RWPE2 (cell line): Measurements from ENCODE around the gene ERMAP.

Source experiments
- ATAC-seq: fragments of 200-7000 bp; cut with Tn5 transposase; 3 replicates; pipeline ENCODE4 v1.9.1; 2021; ENCODE audit warnings: low read depth
- DNase-seq: peaks from one replicate; pipeline ENCODE4 v3.0.0-alpha.2; 2020; ENCODE audit warnings: low spot score
- H3K27ac ChIP-seq: fragments of 450-650 bp; 2 replicates; pipeline ENCODE4 v1.5.1; 2017; ENCODE audit warnings: mild to moderate bottlenecking; ENCODE audit not compliant: poor library complexity, severe bottlenecking
- H3K27me3 ChIP-seq: fragments of 250-450 bp; sonication (Bioruptor Pico); 2 replicates; pipeline ENCODE4 v1.5.1; 2021; ENCODE audit warnings: mild to moderate bottlenecking, moderate library complexity; ENCODE audit not compliant: insufficient read depth, poor library complexity, severe bottlenecking
- H3K36me3 ChIP-seq: fragments of 250-450 bp; sonication (Bioruptor Pico); 2 replicates; pipeline ENCODE4 v1.5.1; 2020; ENCODE audit warnings: low read depth, mild to moderate bottlenecking, moderate library complexity
- H3K4me1 ChIP-seq: fragments of 250-450 bp; sonication (Bioruptor Pico); 2 replicates; pipeline ENCODE4 v1.5.1; 2021; ENCODE audit warnings: mild to moderate bottlenecking, moderate library complexity; ENCODE audit not compliant: insufficient read depth, poor library complexity, severe bottlenecking
- H3K4me3 ChIP-seq: fragments of 250-450 bp; sonication (Bioruptor Pico); 2 replicates; pipeline ENCODE4 v1.5.1; 2021; ENCODE audit warnings: mild to moderate bottlenecking, moderate library complexity; ENCODE audit not compliant: severe bottlenecking
- H3K9me3 ChIP-seq: fragments of 250-450 bp; sonication (Bioruptor Pico); 2 replicates; pipeline ENCODE4 v1.5.1; 2021; ENCODE audit warnings: mild to moderate bottlenecking, moderate library complexity; ENCODE audit not compliant: severe bottlenecking
- CTCF ChIP-seq: fragments of 450-650 bp; IDR thresholded peaks from one replicate; pipeline ENCODE4 v1.5.1; 2017; ENCODE audit warnings: mild to moderate bottlenecking, moderate library complexity; ENCODE audit not compliant: poor library complexity, severe bottlenecking

ERMAP gene

DNA sequence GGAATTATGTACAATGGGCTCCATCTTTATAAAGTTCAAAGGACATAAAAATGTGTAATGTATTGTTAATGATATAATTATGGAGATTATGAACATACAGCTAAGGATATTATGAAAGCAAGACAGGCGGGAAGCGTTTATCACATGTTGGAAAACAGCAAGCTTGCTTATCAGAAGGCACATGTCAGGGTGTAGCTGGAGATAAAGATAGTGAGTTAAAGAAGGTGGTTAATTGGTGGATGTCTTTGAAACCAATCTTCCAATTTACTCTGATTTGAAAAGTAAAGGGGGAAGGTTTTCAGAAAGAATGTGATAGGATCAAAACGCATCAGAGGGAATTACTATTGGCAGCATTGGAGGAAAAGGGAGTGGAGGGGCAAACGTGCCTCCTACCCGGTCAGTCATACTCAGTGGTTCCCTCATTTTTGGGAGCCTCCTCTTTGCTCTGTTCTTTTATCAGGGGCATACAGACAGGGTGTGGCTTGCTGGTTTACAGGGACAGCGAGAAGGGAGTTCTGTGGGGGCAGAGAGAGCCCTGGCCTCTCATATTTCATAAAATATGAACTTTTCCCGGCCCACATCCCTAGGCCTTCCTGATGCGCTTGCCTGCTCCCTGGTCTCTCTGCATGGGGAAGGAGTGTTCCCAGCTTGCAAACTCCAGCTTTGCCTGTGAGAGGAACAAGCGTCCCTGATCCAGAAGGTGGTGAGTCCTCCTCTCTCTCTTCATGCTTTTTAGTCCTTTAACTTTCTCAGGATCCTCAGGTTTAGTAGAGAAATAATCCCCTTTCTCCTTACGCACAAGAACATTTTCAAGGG lies 8.3 kb downstream of the ERMAP start:
- ATAC-seq, result no peak; the same call in 2 of the 3 replicates

DNA sequence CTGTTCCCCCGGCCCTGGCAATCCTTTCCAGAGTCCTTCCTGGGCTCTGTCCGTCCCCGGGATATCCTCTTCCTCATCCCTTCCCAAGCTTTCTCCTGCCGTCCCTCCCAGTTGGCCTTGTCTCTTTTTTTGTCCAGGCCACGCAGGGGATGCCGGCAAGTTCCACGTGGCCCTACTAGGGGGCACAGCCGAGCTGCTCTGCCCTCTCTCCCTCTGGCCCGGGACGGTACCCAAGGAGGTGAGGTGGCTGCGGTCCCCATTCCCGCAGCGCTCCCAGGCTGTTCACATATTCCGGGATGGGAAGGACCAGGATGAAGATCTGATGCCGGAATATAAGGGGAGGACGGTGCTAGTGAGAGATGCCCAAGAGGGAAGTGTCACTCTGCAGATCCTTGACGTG lies 13.7 kb downstream of the ERMAP start:
- H3K4me1 ChIP-seq, result no peaks in the 10 kb centered on the region
- no peaks in the 10 kb centered on the region for H3K27me3 ChIP-seq
- DNase-seq (no peak), ATAC-seq (no peak)
- H3K9me3 ChIP-seq, result no peaks in the 10 kb centered on the region
- no peak overlapping the region for H3K27ac ChIP-seq
- no peaks in the 10 kb centered on the region for H3K36me3 ChIP-seq
- no peak overlapping the region for H3K4me3 ChIP-seq
- no peak for TF ChIP-seq CTCF

More for the DNA sequence above, 8.3 kb downstream of the ERMAP start:
- Histone ChIP-seq H3K4me3 (no peak overlapping the region), H3K36me3 (no peaks in the 10 kb centered on the region), H3K27me3 (no peaks in the 10 kb centered on the region), H3K4me1 (no peaks in the 10 kb centered on the region), H3K27ac (no peak overlapping the region), H3K9me3 (no peaks in the 10 kb centered on the region)
- no peak for TF ChIP-seq CTCF
- DNase-seq, result no peak

- H3K4me3 ChIP-seq, result no peak overlapping the region
- H3K9me3 ChIP-seq, result no peaks in the 10 kb centered on the region
- H3K27me3 ChIP-seq, result no peaks in the 10 kb centered on the region
- H3K4me1 ChIP-seq, result no peaks in the 10 kb centered on the region
- no peaks in the 10 kb centered on the region for H3K36me3 ChIP-seq
- DNase-seq (no peak), ATAC-seq (no peak)
- TF ChIP-seq CTCF, result no peak
- no peak overlapping the region for H3K27ac ChIP-seq
These were observed 14.4 kb downstream of the ERMAP start for GRCh38 chr1:42831273-42831672.

DNA sequence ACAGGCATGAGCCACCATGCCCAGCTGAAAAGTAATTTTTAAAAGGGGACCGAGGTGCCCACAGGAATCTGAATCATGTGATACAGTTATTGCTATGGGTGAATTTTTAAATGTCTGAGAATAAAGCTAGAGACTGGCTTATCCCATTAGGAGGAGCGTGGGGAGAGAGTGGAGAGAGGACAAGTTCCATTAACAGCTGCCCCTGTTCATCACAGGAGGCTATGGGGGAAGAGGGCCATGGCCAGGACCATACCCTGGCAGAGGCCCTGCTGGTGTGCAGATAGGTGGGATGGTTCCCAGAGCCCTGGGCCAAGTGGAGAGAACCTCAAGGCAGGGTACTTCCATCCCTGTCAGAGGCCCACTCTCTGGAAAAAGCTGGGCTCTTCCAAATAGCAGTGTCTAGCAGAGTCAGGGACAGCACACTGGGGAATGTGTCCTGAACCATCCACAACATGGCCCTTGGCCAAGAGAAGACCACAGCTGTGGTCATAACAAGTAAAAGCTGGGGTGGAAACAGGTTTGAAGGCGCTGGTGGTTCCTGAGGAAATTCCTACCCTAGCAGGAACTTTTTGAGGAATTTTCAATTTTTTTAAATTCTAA lies 15.8 kb downstream of the ERMAP start:
- Histone ChIP-seq H3K36me3 (no peaks in the 10 kb centered on the region), H3K27me3 (no peaks in the 10 kb centered on the region), H3K27ac (no peak overlapping the region), H3K4me1 (no peaks in the 10 kb centered on the region), H3K4me3 (no peak overlapping the region), H3K9me3 (no peaks in the 10 kb centered on the region)
- no peak for TF ChIP-seq CTCF
- DNase-seq (no peak), ATAC-seq (no peak)

DNA sequence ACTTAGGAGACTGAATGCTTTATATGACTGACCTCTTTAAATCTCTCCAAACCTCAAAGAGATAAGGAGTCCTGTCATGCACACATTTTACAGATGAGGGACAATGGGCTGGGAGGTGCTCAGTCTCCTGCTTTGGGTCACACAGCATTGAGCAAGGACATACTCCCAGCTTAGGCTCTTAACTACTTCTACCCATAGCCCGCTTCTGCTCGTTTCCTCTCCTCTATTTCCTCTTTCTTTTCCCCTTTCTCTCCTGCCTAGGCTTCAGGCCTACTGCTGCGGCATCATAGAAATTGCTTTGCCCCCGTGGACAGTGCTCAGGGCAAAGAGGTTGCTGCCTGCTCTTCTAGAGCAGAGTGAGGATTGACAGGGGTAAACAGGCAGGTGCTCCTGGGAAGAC lies 17.1 kb downstream of the ERMAP start:
- no peak overlapping the region for H3K4me3 ChIP-seq
- H3K9me3 ChIP-seq, result no peaks in the 10 kb centered on the region
- H3K4me1 ChIP-seq, result no peaks in the 10 kb centered on the region
- no peak for TF ChIP-seq CTCF
- no peaks in the 10 kb centered on the region for H3K36me3 ChIP-seq
- H3K27me3 ChIP-seq, result no peaks in the 10 kb centered on the region
- ATAC-seq (no peak), DNase-seq (no peak)
- no peak overlapping the region for H3K27ac ChIP-seq
